GM12878 (cell line): Measurements from ENCODE around the gene RALB.

ENCODE experiments used
- ATF3 ChIP-seq: IDR thresholded peaks from 2 replicates; pipeline ENCODE4 v1.6.1; 2011; ENCODE audit warnings: low read depth, mild to moderate bottlenecking, low read length, moderate library complexity, borderline replicate concordance; ENCODE audit errors: extremely low read depth
- E4F1 ChIP-seq: fragments of 450-650 bp; IDR thresholded peaks from 2 replicates; pipeline ENCODE4 v1.6.1; 2018; ENCODE audit warnings: borderline replicate concordance, mild to moderate bottlenecking; ENCODE audit not compliant: partially characterized antibody
- ETV6 ChIP-seq, 2 experiments: fragments of 450-650 bp in 1 of 2; IDR thresholded peaks in 1 of 2; conservative IDR thresholded peaks in 1 of 2; 2 replicates each; pipeline ENCODE4 v1.6.1; 2014; ENCODE audit warnings: antibody characterized with exemption in 1 of 2, borderline replicate concordance in 1 of 2, low read depth in 1 of 2, mild to moderate bottlenecking in 1 of 2, moderate library complexity in 1 of 2
- HCFC1 ChIP-seq: fragments of 150-350 bp; IDR thresholded peaks from 2 replicates; pipeline ENCODE4 v1.6.1; 2014; ENCODE audit warnings: low read length
- IRF5 ChIP-seq: fragments of 450-650 bp; IDR thresholded peaks from 2 replicates; pipeline ENCODE4 v1.6.1; 2017; ENCODE audit warnings: borderline replicate concordance
- KLF5 ChIP-seq: fragments of 450-650 bp; IDR thresholded peaks from 2 replicates; pipeline ENCODE4 v1.6.1; 2014; ENCODE audit warnings: mild to moderate bottlenecking; ENCODE audit not compliant: partially characterized antibody
- POLR2A ChIP-seq: IDR thresholded peaks from 2 replicates; pipeline ENCODE4 v1.6.1; 2011; ENCODE audit warnings: low read depth, mild to moderate bottlenecking, low read length
- POLR2AphosphoS5 ChIP-seq: IDR thresholded peaks from 2 replicates; pipeline ENCODE4 v1.6.1; 2011; ENCODE audit warnings: mild to moderate bottlenecking, low read length, inconsistent platforms
- TCF12 ChIP-seq: IDR thresholded peaks from 2 replicates; pipeline ENCODE4 v1.6.1; 2011; ENCODE audit warnings: low read depth, mild to moderate bottlenecking, low read length
- TF ChIP-seq, protein P1 (sequence below), 3 experiments: IDR thresholded peaks in 2 of 3; conservative IDR thresholded peaks in 1 of 3; 2 replicates each; pipeline ENCODE4 v1.5.1; 2011; ENCODE audit warnings: low read depth in 3 of 3, low read length in 3 of 3, mild to moderate bottlenecking in 3 of 3, control low read depth in 2 of 3, moderate library complexity in 2 of 3, inconsistent platforms in 1 of 3, mixed read lengths in 1 of 3; ENCODE audit not compliant: control insufficient read depth in 2 of 3, insufficient read depth in 1 of 3; ENCODE audit errors: extremely low read depth in 1 of 3
- TF ChIP-seq, protein P2 (sequence below): fragments of 450-650 bp; formaldehyde crosslinking; IDR thresholded peaks from 2 replicates; pipeline ENCODE4 v1.4.0; 2022; ENCODE audit warnings: mild to moderate bottlenecking, moderate library complexity

DNA sequence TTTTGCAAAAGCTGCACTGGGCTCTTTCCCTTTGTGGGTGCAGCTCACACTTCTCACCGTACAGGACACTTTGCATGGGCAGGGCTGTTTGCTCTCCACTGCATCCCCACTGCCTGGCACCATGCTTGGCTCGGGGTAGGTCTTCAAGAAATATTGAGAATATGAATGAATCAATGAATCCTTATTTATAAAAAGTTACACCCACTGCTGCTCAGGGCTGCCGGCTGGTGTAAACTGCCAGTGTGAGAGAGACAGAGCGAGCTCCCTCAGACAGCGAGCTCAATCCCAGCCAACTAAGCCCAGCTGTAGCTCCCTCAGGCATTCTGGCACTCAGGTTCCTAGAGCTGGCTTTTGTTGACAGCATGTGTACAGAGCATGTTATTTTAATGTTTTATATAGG lies 32.9 kb upstream of the RALB start:
- TF ChIP-seq, protein P1, sequence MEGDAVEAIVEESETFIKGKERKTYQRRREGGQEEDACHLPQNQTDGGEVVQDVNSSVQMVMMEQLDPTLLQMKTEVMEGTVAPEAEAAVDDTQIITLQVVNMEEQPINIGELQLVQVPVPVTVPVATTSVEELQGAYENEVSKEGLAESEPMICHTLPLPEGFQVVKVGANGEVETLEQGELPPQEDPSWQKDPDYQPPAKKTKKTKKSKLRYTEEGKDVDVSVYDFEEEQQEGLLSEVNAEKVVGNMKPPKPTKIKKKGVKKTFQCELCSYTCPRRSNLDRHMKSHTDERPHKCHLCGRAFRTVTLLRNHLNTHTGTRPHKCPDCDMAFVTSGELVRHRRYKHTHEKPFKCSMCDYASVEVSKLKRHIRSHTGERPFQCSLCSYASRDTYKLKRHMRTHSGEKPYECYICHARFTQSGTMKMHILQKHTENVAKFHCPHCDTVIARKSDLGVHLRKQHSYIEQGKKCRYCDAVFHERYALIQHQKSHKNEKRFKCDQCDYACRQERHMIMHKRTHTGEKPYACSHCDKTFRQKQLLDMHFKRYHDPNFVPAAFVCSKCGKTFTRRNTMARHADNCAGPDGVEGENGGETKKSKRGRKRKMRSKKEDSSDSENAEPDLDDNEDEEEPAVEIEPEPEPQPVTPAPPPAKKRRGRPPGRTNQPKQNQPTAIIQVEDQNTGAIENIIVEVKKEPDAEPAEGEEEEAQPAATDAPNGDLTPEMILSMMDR (IDR thresholded peaks at IDR 0.05 in 2 of 3, conservative IDR thresholded peaks at IDR 0.05 in 1 of 3; ENCODE audit: control insufficient read depth in 2 of 3, extremely low read depth in 1 of 3, insufficient read depth in 1 of 3, low read depth in 3 of 3, low read length in 3 of 3), result no peak
- no peak for TF ChIP-seq ATF3
- TF ChIP-seq ETV6 (conservative IDR thresholded peaks at IDR 0.05 in 1 of 2, IDR thresholded peaks at IDR 0.05 in 1 of 2; ENCODE audit: borderline replicate concordance in 1 of 2, low read depth in 1 of 2), result no peak
- no peak for TF ChIP-seq IRF5
- no peak for TF ChIP-seq POLR2A
- no peak for TF ChIP-seq E4F1
- TF ChIP-seq, protein P2, sequence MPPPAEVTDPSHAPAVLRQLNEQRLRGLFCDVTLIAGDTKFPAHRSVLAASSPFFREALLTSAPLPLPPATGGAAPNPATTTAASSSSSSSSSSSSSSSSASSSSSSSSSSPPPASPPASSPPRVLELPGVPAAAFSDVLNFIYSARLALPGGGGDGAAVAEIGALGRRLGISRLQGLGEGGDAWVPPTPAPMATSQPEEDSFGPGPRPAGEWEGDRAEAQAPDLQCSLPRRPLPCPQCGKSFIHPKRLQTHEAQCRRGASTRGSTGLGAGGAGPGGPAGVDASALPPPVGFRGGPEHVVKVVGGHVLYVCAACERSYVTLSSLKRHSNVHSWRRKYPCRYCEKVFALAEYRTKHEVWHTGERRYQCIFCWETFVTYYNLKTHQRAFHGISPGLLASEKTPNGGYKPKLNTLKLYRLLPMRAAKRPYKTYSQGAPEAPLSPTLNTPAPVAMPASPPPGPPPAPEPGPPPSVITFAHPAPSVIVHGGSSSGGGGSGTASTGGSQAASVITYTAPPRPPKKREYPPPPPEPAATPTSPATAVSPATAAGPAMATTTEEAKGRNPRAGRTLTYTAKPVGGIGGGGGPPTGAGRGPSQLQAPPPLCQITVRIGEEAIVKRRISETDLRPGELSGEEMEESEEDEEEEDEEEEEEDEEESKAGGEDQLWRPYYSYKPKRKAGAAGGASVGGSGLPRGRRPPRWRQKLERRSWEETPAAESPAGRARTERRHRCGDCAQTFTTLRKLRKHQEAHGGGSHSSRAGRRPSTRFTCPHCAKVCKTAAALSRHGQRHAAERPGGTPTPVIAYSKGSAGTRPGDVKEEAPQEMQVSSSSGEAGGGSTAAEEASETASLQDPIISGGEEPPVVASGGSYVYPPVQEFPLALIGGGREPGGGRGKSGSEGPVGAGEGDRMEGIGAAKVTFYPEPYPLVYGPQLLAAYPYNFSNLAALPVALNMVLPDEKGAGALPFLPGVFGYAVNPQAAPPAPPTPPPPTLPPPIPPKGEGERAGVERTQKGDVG (CRISPR knock-in tag), result no peak
- TF ChIP-seq HCFC1, result no peak
- no peak for TF ChIP-seq POLR2AphosphoS5
- no peak for TF ChIP-seq KLF5
- no peak for TF ChIP-seq TCF12
